ENCODE measurements around the gene WDR45. TPM values are rescaled to one million over a fixed set of nuclear protein-coding genes. Genes with fewer than 3 reads are reported as not detected.

Gene WDR45
- total RNA-seq, 1 donor = 46.6 TPM

- DNase-seq (ENCODE audit: low read depth) = no peak
- TF ChIP-seq CTCF (IDR thresholded peaks at IDR 0.05; ENCODE audit: insufficient read depth, low read depth, low read length) = no peak
- no peak overlapping the region for H3K4me3 ChIP-seq (ENCODE audit: low read depth, low read length)
Observed at GRCh38 chrX:49061916-49062315, 17.8 kb downstream of the WDR45 start.

GRCh38 chrX:49061490-49061889, 18.2 kb downstream of the WDR45 start:
- H3K4me3 ChIP-seq (ENCODE audit: low read depth, low read length) = no peak overlapping the region
- DNase-seq (ENCODE audit: low read depth) = no peak

GRCh38 chrX:49060914-49061313, 18.8 kb downstream of the WDR45 start:
- DNase-seq (ENCODE audit: low read depth) = no peak

More at GRCh38 chrX:49061490-49061889, 18.2 kb downstream of the WDR45 start:
- no peak for TF ChIP-seq CTCF (IDR thresholded peaks at IDR 0.05; ENCODE audit: insufficient read depth, low read depth, low read length)

GRCh38 chrX:49059681-49060085, 20.0 kb downstream of the WDR45 start:
- TF ChIP-seq CTCF (IDR thresholded peaks at IDR 0.05; ENCODE audit: insufficient read depth, low read depth, low read length) = no peak
- H3K4me3 ChIP-seq (ENCODE audit: low read depth, low read length) = no peak overlapping the region
- no peak for DNase-seq (ENCODE audit: low read depth)

More at GRCh38 chrX:49060914-49061313, 18.8 kb downstream of the WDR45 start:
- no peak overlapping the region for H3K4me3 ChIP-seq (ENCODE audit: low read depth, low read length)
- no peak for TF ChIP-seq CTCF (IDR thresholded peaks at IDR 0.05; ENCODE audit: insufficient read depth, low read depth, low read length)

GRCh38 chrX:49059201-49059600, 20.5 kb downstream of the WDR45 start:
- no peak for DNase-seq (ENCODE audit: low read depth)
- H3K4me3 ChIP-seq (ENCODE audit: low read depth, low read length) = no peak overlapping the region
- TF ChIP-seq CTCF (IDR thresholded peaks at IDR 0.05; ENCODE audit: insufficient read depth, low read depth, low read length) = no peak

- no peak within 1 kb of the TSS for H3K4me3 ChIP-seq (ENCODE audit: low read depth, low read length)
- no peak for TF ChIP-seq CTCF (IDR thresholded peaks at IDR 0.05; ENCODE audit: insufficient read depth, low read depth, low read length)
- no peak for DNase-seq (ENCODE audit: low read depth)
Observed at GRCh38 chrX:49058794-49059193, 20.9 kb downstream of the WDR45 start, which contains the start of gene CCDC120. TSS of gene CCDC120 (plus strand) at chrX:49058999. CDS start at chrX:49062042, 3,043 bp downstream.

Measured in fibroblast of villous mesenchyme (primary cell).